GM19240 (cell line): ENCODE results near the gene PSMF1.

Source experiments
- DNase-seq: peaks from one replicate; pipeline ENCODE4 v3.0.0; 2011; ENCODE audit warnings: low spot score; ENCODE audit not compliant: insufficient read length

Gene PSMF1

DNA sequence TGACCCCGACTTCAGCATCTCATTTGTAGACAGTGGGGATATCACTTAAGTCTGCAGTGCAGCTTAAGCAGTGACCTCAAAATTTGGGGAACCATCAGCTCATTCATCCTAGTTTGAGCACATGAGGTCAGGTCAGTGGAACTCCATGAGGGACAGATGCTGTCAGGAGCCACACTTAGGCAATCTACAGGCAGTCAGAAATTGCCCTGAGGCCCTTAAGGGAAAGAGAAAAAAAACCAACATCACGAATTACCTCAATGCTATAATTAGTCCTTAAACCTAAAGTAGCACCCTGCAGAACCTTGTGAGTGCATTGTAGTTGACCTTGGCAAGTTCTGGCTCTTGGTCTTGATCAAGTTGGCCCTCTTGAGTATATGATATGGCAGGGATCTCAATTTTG lies 45.3 kb downstream of the PSMF1 start:
- DNase-seq = no peak

DNA sequence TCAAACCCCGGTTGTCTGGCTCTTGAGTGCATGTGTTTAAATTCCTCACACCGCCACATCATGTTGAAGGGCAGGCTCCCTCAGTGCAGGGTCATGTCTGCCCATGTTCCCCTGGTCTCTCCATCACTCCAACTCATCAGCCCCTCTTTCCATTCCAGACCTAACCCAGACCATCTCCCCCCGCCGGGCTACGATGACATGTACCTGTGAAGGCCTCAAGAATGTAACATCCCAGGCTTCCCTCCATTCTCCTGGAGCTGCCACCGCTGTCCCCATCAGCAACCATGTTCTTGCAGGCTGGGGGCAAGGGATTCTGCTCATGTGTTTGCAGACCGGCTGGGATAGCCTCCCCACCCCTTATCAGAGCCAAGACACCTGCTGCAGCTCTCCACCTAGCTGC lies 46.5 kb downstream of the PSMF1 start:
- no peak for DNase-seq

- no peak for DNase-seq
Measured at GRCh38 chr20:1165521-1165920, 47.1 kb downstream of the PSMF1 start.

DNA sequence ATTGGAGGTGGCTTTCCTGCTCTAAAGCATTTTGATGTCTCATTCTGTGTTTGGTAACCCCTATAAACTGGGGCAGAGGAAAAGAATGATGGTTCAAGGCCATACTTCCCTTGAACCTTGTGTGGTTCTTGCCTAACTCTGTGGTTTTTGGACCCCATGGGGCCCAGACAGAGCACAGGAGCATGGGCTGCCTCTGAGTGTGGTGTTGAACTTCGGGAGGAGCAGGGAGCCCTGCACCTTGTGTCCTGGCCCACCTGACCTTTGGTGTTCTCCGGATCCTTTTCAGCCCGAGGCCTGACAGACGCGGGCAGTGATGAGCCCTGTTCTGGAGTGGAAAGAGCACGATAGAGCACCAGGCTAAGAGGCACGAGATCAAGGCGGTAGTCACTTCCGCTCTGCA lies 47.5 kb downstream of the PSMF1 start:
- DNase-seq = no peak

- no peak for DNase-seq
Measured at GRCh38 chr20:1166948-1167720, 48.7 kb downstream of the PSMF1 start.

- DNase-seq = no peak
Measured at GRCh38 chr20:1169224-1169623, 50.8 kb downstream of the PSMF1 start.

DNA sequence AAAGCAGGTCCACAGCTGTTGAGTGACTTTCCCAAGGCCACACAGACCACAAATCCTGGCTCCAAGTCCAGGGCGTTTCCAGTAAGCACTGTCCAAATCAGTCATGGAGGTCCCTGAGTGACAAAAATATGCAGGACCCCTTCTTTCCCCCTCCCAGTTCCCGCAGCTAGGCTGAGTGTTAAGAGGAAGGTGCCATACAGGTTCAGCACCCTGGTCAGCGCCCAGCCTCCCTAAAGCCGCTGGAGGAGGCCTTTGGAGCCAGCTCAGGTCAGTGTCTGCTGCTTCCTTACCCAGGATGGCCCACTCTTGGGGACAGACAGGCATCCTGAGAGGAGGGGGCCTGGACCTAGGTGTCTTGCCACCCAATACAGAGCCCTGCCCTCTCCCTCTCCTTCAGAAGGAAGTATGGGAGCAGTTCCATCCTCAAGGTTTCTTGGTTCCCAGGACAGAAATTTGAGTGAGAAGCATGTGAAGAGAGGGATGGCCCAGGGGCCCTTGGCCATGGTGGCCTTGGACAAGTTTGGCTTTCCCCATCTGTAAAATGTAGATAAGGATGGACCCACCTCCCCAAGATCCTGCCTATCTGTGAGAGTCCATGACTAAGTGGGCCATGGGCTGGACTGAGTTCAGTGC lies 53.2 kb downstream of the PSMF1 start:
- no peak for DNase-seq

GRCh38 chr20:1173698-1174097 lies 55.3 kb downstream of the PSMF1 start:
- DNase-seq = no peak

- DNase-seq = no peak
Measured at GRCh38 chr20:1174787-1175186, 56.4 kb downstream of the PSMF1 start.

DNA sequence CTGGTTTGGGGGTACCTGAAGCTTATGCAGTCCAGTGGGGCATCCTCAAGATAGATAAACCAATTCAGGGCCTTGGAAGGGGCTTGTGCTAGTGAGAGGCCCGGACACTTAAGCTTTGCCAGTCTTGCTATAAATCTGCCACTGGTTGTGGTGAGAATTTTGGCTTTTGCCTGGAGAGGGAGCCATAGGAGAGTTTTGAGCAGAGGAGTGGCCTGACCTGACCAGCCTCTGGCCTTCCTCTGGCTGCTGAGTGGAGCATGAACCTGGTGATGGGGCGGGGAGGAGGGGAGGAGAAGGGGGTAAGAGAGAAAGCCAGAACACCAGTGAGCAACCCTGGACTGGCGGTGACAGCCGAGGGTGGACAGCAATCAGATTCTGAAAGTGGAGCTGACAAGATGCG lies 59.3 kb downstream of the PSMF1 start:
- DNase-seq = no peak

GRCh38 chr20:1178103-1178502 lies 59.7 kb downstream of the PSMF1 start:
- DNase-seq = no peak

DNA sequence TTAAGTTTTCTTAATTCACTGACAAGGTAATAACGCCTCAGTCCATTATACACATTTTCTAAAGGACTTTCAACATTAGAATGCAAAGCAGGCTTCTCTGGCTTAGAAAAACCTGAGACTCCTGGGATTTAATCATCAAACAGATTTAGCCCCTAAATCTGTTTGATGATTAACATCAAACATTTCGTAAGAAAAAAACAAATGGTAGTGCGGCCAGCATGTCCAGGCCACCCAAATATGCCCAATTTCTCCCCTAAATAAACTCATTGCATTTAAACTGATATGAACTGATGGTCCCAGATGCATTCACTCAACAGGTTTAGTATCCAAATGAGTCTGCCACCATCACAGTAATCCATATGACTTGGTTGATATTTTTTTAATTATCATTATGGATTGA lies 60.2 kb downstream of the PSMF1 start:
- DNase-seq = no peak

GRCh38 chr20:1180949-1181348 lies 62.5 kb downstream of the PSMF1 start:
- no peak for DNase-seq

- DNase-seq = no peak
Measured at GRCh38 chr20:1182106-1182505, 63.7 kb downstream of the PSMF1 start.

DNA sequence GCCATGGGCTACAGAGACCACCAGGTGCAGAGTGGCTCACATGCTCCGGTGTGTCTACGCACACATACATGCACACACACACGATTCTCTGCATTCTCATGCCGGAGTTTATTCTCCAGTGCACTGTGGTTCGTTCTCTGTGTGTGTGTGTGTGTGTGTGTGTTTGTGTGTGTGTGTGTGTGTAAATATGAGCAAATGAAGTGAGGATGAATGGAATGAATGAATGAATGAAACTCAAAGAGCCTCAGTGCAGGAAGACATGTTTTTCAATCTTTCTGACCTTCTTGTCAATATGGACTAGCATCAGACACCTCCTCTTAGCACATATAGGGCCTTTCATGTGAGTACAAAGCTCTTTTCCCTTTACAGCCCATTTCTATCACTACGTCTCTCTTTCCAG lies 64.8 kb downstream of the PSMF1 start:
- no peak for DNase-seq

DNA sequence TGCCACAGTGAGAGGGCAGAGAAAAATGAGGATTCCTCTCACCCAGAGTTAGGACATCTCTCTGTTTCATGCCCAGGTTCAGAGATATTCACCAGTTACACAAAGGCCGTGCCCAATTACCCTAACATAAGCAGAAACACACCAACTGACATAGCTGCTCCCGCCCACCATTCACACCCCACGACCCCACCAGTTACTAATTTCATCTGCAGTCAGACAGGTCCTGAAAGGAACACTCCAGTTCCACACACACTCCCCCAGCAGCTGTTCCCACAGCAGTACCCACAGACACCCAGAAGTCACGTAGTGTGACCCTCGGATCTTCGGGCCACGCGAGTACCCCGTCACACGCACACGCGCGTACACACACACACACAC lies 65.8 kb downstream of the PSMF1 start:
- DNase-seq = no peak

DNA sequence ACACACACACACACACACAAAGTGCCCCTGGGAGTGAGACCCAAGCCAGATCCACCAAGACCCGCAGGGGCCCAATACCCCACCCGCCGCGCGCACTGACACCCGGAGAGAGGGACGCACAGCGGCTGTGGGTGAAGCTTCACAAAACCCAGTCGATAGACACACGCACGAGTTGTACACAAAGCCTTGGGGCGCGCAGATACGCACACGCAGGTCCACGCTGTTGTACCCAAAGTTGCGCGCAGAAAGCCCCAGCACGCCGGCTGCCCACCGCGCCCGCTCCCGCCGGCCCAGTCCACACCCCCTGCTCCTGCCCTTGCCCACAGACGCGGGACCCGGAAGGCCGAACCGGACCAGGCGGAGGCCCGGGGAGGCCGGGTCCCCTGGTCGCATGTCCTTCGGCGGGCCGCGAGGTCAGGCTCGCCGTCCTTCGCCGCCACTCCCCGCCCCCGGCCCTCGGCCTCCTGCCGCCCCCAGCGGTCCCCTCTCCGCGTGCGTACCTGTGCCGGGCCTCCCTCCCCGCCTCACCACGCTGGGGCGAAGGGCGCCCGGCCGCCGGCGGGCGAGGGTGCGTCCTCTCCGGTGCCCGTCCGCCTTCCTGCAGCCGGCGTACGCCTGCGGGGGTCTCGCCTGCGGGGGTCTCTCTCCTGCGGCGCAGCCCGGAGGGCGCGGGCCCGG lies 66.4 kb downstream of the PSMF1 start, which contains the start of gene TMEM74B:
TMEM74B (minus strand) TSS at position 344 of the 678 bp plus-strand sequence. CDS start 1,180 bp downstream, outside the sequence.
- no peak for DNase-seq

- no peak for DNase-seq
Measured at GRCh38 chr20:1185316-1185741, 66.9 kb downstream of the PSMF1 start.

- DNase-seq = no peak
Measured at GRCh38 chr20:1185790-1186334, 67.5 kb downstream of the PSMF1 start.

DNA sequence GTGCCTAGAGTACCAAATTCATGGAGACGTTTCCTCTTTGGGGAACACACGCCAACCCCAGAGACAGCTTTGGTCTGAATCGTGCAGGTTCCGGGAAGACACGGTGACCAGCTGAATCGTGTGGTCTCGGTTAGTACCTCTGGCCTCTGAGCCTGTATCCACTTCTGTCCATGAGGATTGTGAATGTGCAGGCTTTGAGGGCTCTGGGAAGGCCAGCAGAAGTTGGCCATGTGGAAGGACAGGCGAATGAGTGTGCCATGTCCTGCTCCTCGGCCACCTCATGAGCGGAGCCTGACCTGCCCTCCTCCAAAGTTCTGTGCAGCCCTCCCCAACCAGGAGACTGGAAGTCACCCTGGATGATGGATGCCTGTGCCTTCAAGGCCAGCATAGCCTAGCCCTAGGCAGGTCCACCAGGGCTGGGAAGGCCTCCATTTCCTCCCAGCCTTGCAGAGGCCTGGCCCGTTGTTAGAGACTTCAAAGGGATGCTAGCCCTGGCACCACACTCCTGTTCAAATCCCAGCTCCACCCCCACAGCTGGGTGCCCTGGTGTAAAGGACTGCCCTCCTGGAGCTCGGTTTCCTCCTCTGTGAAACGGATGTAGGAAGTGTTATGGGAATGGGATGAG lies 68.1 kb downstream of the PSMF1 start:
- DNase-seq = no peak

- no peak for DNase-seq
Measured at GRCh38 chr20:1187605-1188171, 69.3 kb downstream of the PSMF1 start.
